HUES6 (cell line): Measurements from ENCODE around the gene PHF2.

Experiments used
- H3K27ac ChIP-seq: 2 replicates; pipeline ENCODE4 v1.7.0; 2013; ENCODE audit warnings: low read depth, mild to moderate bottlenecking, low read length, inconsistent platforms
- H3K27me3 ChIP-seq: 2 replicates; pipeline ENCODE4 v1.6.1; 2013; ENCODE audit warnings: low read length; ENCODE audit not compliant: control insufficient read depth, insufficient read depth
- H3K36me3 ChIP-seq: 2 replicates; pipeline ENCODE4 v1.6.1; 2013; ENCODE audit warnings: low read length; ENCODE audit not compliant: control insufficient read depth, insufficient read depth
- H3K4me1 ChIP-seq: 2 replicates; pipeline ENCODE4 v1.6.1; 2013; ENCODE audit warnings: low read length; ENCODE audit not compliant: control insufficient read depth, insufficient read depth
- H3K4me3 ChIP-seq: 2 replicates; pipeline ENCODE4 v1.5.1; 2013; ENCODE audit warnings: low read depth, low read length
- H3K9ac ChIP-seq: one replicate; pipeline ENCODE4 v1.6.1; 2013; ENCODE audit warnings: mild to moderate bottlenecking, low read length
- H3K9me3 ChIP-seq: 2 replicates; pipeline ENCODE4 v1.6.1; 2013; ENCODE audit warnings: low read depth, low read length; ENCODE audit not compliant: control insufficient read depth, insufficient read depth

Gene PHF2

DNA sequence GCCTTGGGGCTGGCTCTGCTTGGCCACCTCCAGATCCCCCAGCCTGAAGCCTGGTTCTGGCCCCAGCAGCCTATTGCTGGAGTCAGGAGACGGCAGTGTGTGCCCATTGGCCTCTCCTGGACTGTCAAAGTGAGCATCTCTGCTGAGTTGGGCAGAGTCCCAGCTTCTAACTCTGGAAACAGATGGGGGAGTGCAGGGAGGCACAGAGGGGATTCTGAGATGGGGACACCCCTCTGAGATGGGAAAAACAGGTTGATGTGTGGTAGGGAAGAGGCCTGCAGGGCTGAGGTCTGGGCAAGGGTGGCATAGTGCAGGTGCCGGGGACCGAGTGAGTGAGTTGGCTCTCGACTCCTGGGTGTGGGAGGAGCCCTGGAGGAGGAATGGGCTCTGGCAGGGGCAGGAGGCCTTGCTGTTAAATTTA, 27.5 kb downstream of the PHF2 start:
- Histone ChIP-seq H3K27ac (no peak overlapping the region), H3K27me3 (no peaks in the 10 kb centered on the region), H3K36me3 (no peaks in the 10 kb centered on the region), H3K9ac (no peak overlapping the region), H3K4me3 (no peak overlapping the region), H3K9me3 (no peaks in the 10 kb centered on the region), H3K4me1 (peaks cover 33% of the 10 kb centered on the region)

- Histone ChIP-seq H3K9ac (no peak overlapping the region), H3K27me3 (no peaks in the 10 kb centered on the region), H3K9me3 (peaks cover 13% of the 10 kb centered on the region; the same call in 1 of the 2 replicates), H3K27ac (no peak overlapping the region), H3K36me3 (no peaks in the 10 kb centered on the region), H3K4me3 (no peak overlapping the region), H3K4me1 (peaks cover 11% of the 10 kb centered on the region)
Measured at GRCh38 chr9:93606187-93606586, 29.8 kb downstream of the PHF2 start.

DNA sequence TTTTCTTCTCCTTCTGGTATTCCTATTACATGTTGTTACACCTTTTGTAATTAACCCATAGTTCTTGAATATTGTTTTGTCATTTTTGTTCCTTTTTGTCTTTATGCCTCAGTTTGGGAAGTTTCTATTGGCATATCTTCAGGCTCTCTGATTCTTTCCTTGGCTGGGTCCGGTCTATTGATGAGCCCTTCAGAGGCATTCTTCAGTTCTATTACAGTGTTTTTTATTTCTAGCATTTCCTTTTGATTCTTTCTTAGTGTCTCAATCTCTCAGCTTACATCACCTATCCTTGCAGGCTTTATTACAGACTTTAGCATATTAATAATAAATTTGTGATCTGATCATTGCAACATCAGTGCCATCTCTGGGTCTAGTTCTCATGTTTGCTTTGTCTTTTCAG, 33.8 kb downstream of the PHF2 start:
- Histone ChIP-seq H3K9ac (no peak overlapping the region), H3K27ac (no peak overlapping the region), H3K4me3 (no peak overlapping the region), H3K27me3 (no peaks in the 10 kb centered on the region), H3K4me1 (no peaks in the 10 kb centered on the region), H3K9me3 (peaks cover 13% of the 10 kb centered on the region; the same call in 1 of the 2 replicates), H3K36me3 (no peaks in the 10 kb centered on the region)

- Histone ChIP-seq H3K36me3 (no peaks in the 10 kb centered on the region), H3K4me1 (peaks cover 4% of the 10 kb centered on the region), H3K27ac (no peak overlapping the region), H3K4me3 (no peak overlapping the region), H3K9me3 (peaks cover 13% of the 10 kb centered on the region; the same call in 1 of the 2 replicates), H3K9ac (no peak overlapping the region), H3K27me3 (no peaks in the 10 kb centered on the region)
Measured at GRCh38 chr9:93612052-93612795, 35.8 kb downstream of the PHF2 start.

DNA sequence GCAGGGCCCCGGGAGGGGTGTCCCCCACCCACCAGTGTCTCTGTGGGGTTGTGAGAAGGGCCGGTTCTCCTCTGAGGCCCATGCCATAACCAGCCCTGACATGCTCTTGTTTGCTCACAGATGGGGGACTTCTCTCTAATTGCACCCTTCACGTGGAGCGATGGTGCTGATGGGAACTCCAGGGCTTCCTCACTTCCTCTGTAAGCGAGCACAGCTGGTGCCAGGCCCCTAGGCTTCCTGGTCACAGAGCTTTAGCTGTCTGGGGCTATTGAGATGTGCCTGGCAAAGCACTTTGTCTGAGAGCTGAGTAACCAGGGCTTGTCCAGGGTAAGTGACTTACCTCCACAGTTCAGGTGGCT, 36.4 kb downstream of the PHF2 start:
- H3K27ac ChIP-seq, result no peak overlapping the region
- H3K36me3 ChIP-seq, result no peaks in the 10 kb centered on the region
- no peak overlapping the region for H3K4me3 ChIP-seq
- H3K4me1 ChIP-seq, result peaks cover 10% of the 10 kb centered on the region
- no peak overlapping the region for H3K9ac ChIP-seq
- peaks cover 13% of the 10 kb centered on the region; the same call in 1 of the 2 replicates for H3K9me3 ChIP-seq
- no peaks in the 10 kb centered on the region for H3K27me3 ChIP-seq

- Histone ChIP-seq H3K4me3 (no peak overlapping the region), H3K36me3 (no peaks in the 10 kb centered on the region), H3K9me3 (peaks cover 13% of the 10 kb centered on the region; the same call in 1 of the 2 replicates), H3K27me3 (no peaks in the 10 kb centered on the region), H3K27ac (no peak overlapping the region), H3K9ac (no peak overlapping the region), H3K4me1 (peaks cover 11% of the 10 kb centered on the region)
Measured at GRCh38 chr9:93613174-93613573, 36.8 kb downstream of the PHF2 start.

DNA sequence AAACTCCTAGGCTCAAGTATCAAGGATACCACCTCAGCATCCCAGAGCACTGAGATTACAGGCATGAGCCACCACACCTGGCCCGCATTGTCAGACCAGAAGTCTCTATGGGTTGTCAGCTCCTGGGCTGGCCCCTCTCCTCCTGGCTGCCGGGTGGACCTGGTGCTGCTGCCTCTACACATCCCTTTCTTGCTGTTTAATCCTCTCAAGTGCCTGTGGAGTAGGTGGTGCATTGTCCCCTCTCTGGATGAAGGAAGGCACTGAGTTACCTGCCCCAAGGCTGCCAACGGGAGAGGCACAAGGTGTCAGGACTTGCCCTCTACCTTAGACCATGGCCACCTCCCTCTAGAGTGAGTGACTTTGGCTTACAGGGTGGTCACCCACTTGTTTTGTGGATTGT, 37.4 kb downstream of the PHF2 start:
- H3K4me1 ChIP-seq, result peaks cover 11% of the 10 kb centered on the region
- no peak overlapping the region for H3K27ac ChIP-seq
- H3K36me3 ChIP-seq, result no peaks in the 10 kb centered on the region
- no peak overlapping the region for H3K9ac ChIP-seq
- H3K4me3 ChIP-seq, result no peak overlapping the region
- H3K27me3 ChIP-seq, result no peaks in the 10 kb centered on the region
- peaks cover 13% of the 10 kb centered on the region; the same call in 1 of the 2 replicates for H3K9me3 ChIP-seq

DNA sequence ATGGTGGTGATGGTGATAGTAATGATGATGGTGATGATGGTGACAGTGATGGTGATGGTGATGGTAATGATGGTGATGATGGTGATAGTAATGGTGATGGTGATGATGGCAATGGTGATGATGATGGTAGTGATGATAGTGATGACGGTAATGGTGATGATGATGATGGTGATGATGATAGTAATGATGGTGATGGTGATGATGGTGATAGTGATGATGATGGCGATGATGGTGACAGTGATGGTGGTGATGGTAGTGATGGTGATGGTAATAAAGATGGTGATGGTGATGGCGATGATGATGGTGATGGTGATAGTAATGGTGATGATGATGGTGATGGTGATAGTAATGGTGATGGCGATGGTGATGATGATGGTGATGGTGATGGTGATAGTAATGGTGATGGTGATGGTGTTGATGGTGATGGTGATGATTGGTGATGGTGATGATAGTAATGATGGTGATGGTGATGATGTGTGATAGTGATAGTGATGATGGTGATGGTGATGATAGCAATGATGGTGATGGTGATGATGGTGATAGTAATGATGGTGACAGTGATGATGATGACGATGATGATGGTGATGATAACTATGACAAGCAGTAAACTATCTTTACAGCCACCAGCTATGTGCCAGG, 38.6 kb downstream of the PHF2 start:
- no peak overlapping the region for H3K9ac ChIP-seq
- peaks cover 3% of the 10 kb centered on the region; the same call in 1 of the 2 replicates for H3K9me3 ChIP-seq
- H3K4me1 ChIP-seq, result peaks cover 11% of the 10 kb centered on the region
- H3K36me3 ChIP-seq, result no peaks in the 10 kb centered on the region
- no peaks in the 10 kb centered on the region for H3K27me3 ChIP-seq
- no peak overlapping the region for H3K4me3 ChIP-seq
- no peak overlapping the region for H3K27ac ChIP-seq

DNA sequence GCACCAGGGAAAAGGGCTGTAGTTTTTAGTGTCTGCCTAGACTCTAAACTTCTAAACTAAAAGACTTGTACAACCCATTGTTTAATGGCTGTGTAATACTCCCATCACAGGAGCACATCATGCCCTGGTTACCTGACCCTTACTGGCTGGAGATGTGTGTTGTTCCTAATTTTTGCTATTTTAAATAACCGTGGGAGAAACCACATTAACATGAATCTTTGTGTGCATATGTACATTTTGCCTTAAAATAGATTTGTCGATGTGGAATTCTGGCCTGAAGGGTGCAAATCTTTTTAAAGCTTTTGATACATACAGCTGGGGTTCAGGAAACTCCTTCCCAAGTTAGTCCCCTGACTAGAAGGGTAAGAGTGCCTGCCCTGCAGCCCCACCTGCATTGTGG, 39.7 kb downstream of the PHF2 start:
- Histone ChIP-seq H3K9me3 (no peaks in the 10 kb centered on the region), H3K27ac (no peak overlapping the region), H3K4me3 (no peak overlapping the region), H3K4me1 (peaks cover 11% of the 10 kb centered on the region), H3K9ac (no peak overlapping the region), H3K27me3 (no peaks in the 10 kb centered on the region), H3K36me3 (no peaks in the 10 kb centered on the region)

- no peaks in the 10 kb centered on the region for H3K36me3 ChIP-seq
- H3K9me3 ChIP-seq, result no peaks in the 10 kb centered on the region; the same call in 1 of the 2 replicates
- H3K27me3 ChIP-seq, result no peaks in the 10 kb centered on the region
- H3K4me3 ChIP-seq, result no peak overlapping the region
- no peak overlapping the region for H3K27ac ChIP-seq
- H3K4me1 ChIP-seq, result peaks cover 11% of the 10 kb centered on the region
- H3K9ac ChIP-seq, result no peak overlapping the region
Measured at GRCh38 chr9:93617273-93617672, 40.9 kb downstream of the PHF2 start.

DNA sequence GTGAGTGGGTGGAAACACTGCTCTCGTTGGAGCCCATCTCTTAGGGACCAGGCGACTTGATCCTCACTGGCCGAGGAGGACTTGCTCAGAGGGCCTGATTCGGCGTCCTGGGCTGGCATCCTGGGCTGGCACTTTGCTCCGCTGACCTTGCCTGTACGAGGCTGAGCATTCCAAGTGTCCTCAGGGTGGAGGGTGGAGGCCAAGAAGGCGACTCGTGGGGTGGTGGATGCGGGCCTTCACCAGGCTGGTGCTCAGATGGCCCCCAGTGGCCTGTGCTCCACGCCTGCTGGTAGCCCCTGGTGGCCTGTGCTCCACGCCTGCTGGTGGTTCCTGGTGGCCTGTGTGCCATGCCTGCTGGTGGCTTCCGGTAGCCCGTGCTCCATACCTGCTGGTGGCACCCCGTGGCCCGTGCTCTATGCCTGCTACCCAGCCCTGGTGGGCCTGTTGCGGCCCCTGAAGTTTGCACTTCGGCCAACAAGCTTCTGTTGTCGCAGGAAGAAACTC, 42.9 kb downstream of the PHF2 start:
- Histone ChIP-seq H3K27ac (no peak overlapping the region), H3K36me3 (no peaks in the 10 kb centered on the region), H3K4me3 (no peak overlapping the region), H3K9ac (no peak overlapping the region), H3K9me3 (peaks cover 3% of the 10 kb centered on the region; the same call in 1 of the 2 replicates), H3K4me1 (peaks cover 11% of the 10 kb centered on the region), H3K27me3 (no peaks in the 10 kb centered on the region)
